ENCODE data around the gene PTCH2.

PTCH2 gene

DNA sequence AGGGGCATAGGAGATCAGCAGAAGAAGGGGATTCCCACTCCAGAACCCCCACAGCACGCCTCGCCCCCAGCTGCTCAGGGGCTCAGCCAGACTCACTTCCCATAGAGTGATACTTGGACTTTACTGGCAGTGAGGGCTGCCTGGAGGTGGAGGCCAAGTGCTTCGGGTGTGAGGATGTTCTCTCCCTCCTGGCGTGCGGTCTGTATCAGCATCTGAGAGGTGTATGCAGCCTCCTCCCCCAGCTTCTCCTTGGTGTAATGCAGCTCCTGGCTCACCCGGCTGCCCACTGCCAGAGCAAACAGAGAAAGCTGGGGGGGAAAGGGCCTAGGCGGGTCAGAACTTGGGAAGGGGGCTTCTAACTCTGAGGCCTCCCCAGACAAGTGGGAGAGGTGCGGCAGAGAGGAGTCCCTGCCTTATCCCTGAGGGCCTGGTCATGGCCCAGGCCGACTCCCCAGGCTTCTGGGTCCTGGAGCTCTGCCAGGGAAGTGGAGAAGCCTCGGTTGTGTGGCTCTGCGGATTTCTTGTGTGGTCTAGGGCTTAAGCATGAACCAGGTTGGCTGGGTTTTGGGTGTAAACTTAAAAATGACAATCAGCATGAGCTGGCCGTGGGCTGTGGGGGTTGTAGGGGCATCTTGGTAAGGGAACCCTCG is 10.9 kb downstream of the PTCH2 start:
- DNase-seq (ENCODE audit: low spot score): no peak
- TF ChIP-seq, protein P1, sequence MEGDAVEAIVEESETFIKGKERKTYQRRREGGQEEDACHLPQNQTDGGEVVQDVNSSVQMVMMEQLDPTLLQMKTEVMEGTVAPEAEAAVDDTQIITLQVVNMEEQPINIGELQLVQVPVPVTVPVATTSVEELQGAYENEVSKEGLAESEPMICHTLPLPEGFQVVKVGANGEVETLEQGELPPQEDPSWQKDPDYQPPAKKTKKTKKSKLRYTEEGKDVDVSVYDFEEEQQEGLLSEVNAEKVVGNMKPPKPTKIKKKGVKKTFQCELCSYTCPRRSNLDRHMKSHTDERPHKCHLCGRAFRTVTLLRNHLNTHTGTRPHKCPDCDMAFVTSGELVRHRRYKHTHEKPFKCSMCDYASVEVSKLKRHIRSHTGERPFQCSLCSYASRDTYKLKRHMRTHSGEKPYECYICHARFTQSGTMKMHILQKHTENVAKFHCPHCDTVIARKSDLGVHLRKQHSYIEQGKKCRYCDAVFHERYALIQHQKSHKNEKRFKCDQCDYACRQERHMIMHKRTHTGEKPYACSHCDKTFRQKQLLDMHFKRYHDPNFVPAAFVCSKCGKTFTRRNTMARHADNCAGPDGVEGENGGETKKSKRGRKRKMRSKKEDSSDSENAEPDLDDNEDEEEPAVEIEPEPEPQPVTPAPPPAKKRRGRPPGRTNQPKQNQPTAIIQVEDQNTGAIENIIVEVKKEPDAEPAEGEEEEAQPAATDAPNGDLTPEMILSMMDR (IDR thresholded peaks at IDR 0.05; ENCODE audit: borderline replicate concordance, control extremely low read depth, extremely low read depth, insufficient read depth, missing control alignments): no peak
- in situ Hi-C loops (cut with MboI; ENCODE audit: low sequenced_read_pairs, unreplicated experiment): no loop called here

DNA sequence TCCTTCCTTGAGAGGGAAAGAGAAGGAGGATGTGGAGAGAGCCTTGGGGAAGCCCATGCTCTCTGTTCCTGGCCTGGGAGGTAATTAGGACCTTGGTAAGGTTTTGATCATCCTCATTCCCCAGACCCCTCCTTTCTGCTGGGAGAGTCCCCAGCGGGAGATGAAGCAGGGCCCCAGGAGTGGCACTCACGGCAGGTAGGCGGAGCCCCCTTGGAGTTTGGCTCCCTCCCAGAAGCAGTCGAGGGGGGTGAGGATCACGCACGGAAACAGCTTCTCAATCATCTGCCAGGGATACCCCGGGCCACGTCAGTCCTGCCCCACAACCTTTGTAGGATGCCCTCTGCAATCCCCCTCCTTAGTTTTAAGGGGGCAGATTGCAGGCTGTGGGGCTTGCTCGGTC is 11.5 kb downstream of the PTCH2 start:
- in situ Hi-C loops (cut with MboI; ENCODE audit: low sequenced_read_pairs, unreplicated experiment): no loop called here
- DNase-seq (ENCODE audit: low spot score): peak; percentile 26
- TF ChIP-seq, protein P1 (IDR thresholded peaks at IDR 0.05; ENCODE audit: borderline replicate concordance, control extremely low read depth, extremely low read depth, insufficient read depth, missing control alignments): no peak

DNA sequence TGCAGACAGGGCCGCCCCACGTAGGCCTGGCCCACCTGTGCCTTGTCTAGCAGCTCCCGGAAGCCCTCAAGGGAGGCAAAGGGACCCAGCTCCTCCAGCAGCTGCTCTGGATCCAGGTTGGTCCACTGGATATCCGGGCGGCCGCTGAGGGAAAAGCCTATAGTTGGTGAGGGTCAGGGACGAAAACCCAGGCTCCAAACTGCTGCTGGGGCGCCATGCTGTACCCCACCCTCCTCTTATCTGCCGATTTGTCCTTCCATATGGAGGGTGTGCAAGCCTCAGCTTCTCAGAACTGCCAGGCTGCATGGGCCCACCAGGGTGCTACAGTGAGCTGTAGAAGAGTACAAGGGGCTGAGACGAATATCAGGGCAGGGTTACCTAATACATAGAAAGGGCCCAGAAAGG is 12.2 kb downstream of the PTCH2 start:
- DNase-seq (ENCODE audit: low spot score): no peak
- in situ Hi-C loops (cut with MboI; ENCODE audit: low sequenced_read_pairs, unreplicated experiment): no loop called here
- TF ChIP-seq, protein P1 (IDR thresholded peaks at IDR 0.05; ENCODE audit: borderline replicate concordance, control extremely low read depth, extremely low read depth, insufficient read depth, missing control alignments): no peak

DNA sequence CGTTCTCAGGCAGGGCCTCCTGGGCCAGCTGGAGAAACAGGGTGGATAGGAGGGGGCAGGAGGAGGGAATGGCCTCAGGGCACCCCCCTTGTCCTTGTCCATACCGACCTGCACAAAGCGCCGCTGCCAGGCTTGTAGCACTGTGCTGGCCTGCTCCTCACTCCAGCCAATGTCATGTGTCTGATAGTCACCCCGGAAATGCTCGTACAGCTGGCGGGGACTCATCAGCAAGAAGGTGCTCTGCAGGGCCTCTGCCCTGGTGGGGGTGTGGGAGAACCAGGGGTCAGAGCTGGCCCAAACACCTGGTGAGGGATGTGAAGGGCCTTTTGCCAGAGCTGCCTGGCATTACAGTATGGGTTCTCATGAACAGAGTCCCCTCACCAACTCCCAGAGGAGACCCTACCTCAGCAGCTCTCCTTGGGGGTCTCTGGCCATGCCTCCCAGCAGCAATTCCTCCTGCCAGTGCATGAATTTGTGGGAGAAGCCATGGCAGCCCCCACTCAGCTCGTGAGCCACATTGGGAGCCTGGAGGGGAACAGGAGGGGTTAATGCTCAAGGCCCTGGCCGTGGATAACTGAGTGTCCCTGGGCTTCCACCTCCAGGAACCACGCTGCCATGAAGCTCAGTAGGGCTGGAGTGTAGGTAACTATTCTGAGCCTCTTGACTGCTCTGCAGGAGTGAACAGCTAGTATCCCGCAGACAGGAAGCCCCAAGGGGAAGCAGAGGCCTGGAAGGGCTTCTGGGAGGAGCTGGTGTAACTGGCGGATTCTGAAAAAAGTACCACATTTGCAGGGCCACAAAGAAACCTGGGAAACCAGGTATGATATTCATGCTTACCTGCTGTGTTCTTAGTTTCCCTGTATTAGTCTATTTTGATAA is 13.3 kb downstream of the PTCH2 start:
- no peak for DNase-seq (ENCODE audit: low spot score)
- TF ChIP-seq, protein P1 (IDR thresholded peaks at IDR 0.05; ENCODE audit: borderline replicate concordance, control extremely low read depth, extremely low read depth, insufficient read depth, missing control alignments): no peak
- in situ Hi-C loops (cut with MboI; ENCODE audit: low sequenced_read_pairs, unreplicated experiment): no loop called here

DNA sequence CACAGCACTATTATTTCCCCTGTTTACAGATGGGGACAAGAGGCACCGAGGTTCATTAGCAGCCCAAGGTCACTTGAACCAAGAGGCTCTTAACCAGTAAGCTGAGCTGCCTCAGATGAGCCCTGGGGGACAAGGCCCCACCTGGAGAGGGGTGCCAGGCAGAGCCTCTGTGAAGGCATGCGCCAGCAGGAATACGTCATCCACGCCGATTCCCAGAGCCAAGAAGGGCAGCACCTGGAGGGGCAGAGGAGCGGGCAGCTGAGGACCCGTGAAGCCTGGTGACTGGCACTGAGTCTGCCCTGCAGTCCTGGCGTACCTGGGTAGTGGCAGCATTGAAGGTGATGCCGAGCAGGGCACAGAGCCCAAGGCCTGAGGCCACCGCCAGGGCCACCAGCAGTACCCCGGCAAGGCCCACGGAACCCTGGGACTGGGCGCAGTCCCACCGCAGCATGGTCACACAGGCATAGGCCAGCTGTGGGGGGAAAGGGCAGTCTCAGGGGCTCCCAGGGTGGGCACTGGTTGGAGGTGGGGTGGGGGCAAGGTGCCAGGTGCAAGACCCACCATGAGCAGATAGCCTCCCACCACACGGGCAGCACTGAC is 14.1 kb downstream of the PTCH2 start:
- TF ChIP-seq, protein P1 (IDR thresholded peaks at IDR 0.05; ENCODE audit: borderline replicate concordance, control extremely low read depth, extremely low read depth, insufficient read depth, missing control alignments): no peak
- in situ Hi-C loops (cut with MboI; ENCODE audit: low sequenced_read_pairs, unreplicated experiment): no loop called here
- DNase-seq (ENCODE audit: low spot score): no peak

DNA sequence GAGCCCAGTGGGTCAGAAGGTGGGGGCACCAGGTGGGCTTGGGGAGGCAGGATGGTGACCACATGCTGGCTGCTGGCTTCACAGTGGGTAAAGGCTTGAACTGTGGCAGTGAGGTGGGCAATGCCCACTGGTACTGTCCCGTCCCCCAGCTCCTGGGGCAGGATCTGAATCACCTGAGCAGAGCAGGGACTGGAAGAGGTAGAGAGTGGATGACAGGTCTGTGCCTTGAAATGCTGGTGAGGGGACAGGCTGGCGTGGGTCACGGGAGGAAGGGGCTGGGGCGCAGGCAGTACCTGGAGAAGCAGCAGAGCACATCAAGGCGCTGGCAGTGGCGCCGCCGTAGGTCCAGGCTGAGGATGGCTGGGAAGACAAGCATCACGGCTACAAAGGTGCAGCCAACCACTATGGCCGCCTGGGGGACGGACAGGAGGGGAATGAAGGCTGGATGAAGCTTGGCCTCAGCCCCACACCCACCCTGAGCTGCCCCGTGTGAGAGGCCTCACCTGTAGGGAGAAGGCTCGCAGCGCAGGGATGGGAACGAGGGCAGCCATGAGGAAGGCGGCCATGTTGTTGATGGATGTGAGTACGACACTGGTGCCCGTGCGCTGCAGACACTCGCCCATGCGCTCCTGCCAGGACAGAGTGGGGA is 14.9 kb downstream of the PTCH2 start:
- in situ Hi-C loops (cut with MboI; ENCODE audit: low sequenced_read_pairs, unreplicated experiment): no loop called here
- TF ChIP-seq, protein P1 (IDR thresholded peaks at IDR 0.05; ENCODE audit: borderline replicate concordance, control extremely low read depth, extremely low read depth, insufficient read depth, missing control alignments): no peak
- no peak for DNase-seq (ENCODE audit: low spot score)

Data from GM13976 (cell line).